HG02981 (cell line): Measurements from ENCODE around the gene UBR4.

Experiments used
- ATAC-seq: cut with Tn5 transposase; IDR thresholded peaks from one replicate; pipeline ENCODE4 v1.9.1; 2021; ENCODE audit warnings: mild to moderate bottlenecking, moderate library complexity; ENCODE audit not compliant: unreplicated experiment

Gene UBR4

DNA sequence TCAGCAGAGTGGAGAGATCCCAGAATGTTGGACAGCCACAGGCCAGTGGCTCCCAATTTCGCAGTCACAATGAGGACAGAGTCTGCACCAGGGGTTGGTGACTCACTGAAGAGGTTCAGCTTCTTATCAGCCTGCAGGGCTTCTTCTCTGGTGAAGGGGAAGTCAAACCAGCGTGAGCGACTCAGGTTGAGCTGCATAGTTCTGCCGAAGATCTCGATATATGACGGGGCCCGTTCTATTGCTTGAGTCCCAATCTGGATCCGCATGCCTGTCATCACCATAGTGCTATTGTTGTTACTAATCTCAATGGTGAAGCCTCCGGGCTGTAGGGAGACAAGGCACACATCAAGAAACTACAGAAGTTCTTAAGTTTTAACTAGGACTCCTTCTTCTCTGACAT is 58.5 kb downstream of the UBR4 start:
- no peak for ATAC-seq

DNA sequence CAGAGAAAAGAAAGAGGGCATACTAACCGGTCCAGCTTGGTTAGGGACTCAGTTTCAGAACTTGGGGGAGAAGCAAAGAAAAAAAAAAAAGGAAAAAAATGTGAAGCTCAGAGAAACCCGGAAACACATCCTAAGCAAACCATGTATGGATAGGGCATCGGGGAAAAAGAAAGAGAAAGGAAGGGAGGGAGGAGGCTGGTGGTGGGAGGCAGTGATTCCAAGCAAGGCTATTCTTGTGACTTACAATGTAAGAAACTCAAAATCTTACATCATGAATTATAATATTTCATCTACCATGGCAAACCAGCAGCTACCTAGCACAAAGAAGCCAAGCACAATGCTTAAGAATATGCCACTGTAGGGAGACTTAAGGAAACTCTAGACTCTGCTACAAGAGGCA is 60.3 kb downstream of the UBR4 start:
- no peak for ATAC-seq

DNA sequence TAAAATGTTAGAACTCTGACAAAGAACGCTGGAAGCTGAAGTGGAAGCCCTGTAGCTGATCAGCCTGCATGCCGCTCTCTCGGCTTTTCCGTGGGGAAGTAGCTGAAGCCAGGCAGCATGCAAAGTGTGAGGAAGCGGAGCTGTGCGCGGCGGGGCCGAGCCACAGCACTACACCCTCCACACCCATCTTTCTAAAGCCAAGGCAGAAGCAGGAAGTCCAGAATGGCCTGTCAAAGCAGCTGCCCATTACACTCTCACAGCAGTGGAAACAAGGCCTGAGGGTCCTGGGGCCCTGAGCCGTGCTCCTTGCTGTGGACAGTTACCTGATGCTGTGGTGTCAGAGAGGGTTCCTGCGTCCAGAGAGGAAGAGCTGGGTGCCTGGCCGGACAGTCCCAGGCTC is 69.6 kb downstream of the UBR4 start:
- no peak for ATAC-seq

DNA sequence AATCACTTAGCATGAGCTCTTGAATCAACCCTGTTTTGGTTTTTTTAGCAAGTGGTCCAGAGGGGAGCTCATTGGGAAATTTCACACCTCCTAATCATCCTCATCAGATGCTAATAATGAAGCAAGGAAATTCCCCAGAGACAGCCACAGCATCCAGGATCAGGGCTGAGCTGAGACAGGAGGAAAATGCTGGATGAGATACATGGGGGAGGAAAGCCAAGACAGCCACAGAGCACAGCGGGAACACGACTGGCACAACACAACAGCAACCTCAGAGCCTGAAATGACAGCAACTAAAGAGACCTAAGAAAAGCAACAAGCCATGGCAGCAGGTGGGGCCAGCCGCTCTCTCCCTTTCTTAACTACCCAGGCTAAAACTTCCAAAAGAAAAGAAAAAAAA is 70.4 kb downstream of the UBR4 start:
- ATAC-seq: no peak

DNA sequence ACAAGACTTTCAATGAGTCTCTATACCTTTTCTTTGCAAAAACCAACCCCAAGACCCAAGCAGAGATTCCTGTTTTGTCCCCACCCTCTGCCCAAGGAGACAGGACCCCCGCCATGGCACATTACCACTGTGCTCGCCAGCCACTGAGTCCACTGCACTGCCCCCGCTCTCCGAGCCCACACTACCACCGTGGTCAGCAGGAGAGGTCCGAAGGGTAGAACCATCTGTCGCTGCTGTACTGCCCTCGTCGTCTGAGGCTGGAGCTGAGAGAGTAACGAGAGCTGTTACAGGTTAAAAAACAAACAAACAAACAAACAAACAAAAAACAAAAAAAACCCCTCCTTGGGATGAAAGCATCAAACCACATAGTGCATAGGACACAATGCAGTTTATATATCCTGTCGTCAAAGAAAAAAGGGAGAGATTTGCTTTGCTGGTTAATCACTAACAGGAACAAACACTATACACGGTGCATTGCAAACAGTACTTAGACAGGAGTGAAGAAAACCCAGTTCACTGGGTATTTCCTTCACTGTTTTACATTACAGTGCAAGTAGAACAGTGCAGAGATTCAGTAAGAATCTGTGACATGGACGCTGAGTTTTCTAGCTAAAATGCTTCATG is 71.0 kb downstream of the UBR4 start:
- ATAC-seq: no peak

DNA sequence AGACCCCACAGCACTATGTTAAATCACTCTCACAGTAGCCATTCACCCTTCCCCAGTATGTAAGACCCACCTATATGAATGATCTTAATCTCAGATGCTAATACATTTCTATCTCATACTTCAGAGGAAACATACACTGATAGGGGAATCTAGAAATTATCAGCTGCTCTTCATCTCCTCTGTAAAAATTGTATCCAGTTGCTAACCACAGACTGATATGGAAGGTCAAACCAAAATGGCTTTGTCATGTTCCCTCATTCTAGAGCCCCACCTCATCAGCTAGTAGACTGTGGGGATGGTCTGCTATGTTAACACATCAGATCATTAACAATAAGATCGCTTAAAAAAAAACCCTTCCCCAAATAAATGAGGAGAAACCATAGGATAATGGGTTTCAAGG is 71.7 kb downstream of the UBR4 start:
- ATAC-seq: no peak

DNA sequence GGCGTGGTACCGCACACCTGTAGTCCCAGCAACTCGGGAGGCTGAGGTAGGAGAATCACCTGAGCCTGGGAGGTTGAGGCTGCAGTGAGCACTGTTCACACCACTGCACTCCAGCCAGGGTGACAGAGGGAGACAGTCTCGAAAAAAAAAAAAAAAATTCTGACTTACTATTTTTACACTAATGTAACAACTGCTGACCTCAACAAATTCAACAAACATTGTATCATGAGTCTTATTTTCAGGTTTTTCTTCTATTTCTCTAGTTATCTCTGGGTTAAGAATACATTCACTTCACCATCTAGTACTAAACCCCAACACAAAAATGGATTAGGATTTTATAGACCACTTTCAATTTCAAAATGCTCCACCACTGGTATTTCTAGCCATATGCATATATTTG is 72.9 kb downstream of the UBR4 start:
- ATAC-seq: no peak

DNA sequence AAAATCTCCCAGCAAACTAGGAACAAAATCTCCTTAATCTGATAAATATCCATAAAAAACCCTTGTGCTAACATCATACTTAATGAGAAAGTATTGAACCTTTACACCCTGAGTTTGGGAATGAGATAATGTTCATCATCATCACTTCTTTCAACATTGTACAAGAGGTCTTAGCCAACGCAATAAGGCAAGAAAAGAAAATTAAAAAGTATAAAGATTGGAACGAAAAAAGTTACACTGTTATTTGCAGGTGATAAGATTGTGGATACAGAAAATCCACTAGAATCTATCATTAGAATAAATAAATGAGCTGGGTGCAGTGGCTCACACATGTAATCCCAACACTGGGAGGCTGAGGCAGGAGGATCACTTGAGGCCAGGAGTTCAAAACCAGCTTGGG is 76.7 kb downstream of the UBR4 start:
- ATAC-seq: no peak

DNA sequence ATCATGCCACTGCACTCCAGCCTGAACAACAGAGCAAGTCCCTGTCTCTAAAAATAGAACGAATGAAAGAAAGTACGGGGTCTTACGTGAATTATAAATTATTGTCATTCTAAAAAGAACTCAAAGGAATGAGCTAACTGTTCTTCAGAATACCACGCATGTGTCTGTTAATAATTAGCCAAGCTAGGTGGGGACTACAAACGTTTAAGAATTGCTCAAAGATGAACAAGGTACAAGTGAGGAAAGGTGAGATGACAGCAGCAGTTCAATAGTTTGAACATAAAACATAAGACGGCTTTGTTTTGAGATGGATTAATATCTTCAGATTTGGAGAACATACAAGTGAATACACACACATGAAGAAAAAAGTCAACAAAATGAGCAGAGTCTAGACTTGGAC is 79.6 kb downstream of the UBR4 start:
- ATAC-seq: no peak

DNA sequence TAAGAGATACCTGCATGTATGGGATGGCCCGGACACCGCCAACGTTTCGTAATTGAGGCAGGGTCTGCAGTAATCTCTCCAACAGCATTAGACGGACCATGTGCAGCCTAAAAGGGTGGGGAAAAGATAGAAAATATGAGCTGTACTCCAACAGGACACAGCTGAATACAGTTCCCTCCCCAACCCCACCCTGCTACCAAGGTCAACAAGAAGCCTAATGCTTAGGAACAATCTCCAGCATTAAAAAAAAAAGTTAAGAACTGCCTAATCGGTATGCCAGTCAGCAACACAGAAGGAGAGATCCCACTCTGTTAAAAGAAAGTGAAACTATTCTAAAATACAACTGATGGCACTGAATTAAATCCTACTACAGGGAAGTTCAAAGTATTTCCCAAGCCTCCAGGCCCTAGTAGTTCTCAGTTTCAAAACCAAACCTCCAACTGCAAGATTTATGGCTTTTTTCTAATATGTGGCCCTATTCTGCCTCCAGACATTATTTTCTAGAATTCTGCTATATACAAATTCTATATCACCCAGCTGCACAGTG is 81.0 kb downstream of the UBR4 start:
- ATAC-seq: no peak

DNA sequence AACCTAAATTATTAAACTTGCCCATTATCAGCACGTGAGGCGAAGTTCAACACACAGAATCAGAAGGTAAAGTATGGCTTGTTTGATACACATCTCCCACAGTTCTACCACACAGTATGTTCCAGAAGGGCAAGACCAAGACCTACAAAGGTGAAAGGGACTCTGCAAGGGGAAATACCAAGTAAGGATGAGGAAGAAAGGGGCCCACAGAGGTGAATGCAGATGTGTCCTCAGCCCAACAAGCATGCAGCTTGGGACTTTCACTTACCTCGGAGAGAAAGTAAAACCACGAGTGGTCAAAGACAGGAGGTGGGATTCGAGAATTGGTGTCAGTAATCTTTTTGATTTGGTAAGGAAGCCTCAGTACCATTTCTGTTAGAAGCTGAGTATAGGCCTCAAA is 85.8 kb downstream of the UBR4 start:
- ATAC-seq: no peak

DNA sequence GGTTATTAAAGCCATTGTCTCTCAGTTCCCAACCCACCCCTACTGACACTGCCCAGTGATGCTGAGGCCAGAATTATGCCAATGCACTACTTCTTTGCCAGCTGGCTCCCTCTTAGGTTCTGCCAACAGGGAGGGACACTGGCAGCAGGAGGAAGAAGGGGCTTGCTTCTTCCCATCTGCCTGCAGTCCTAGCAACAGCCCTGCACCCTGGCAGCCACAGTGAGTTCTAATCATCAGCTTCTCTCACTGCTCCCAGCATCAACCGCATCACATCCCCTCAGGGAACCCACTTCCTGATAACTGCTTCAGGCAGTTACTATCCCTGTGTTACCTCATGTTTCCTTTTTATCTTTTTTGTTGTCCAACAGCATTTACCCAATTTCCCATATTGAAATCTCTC is 86.2 kb downstream of the UBR4 start:
- ATAC-seq: no peak

DNA sequence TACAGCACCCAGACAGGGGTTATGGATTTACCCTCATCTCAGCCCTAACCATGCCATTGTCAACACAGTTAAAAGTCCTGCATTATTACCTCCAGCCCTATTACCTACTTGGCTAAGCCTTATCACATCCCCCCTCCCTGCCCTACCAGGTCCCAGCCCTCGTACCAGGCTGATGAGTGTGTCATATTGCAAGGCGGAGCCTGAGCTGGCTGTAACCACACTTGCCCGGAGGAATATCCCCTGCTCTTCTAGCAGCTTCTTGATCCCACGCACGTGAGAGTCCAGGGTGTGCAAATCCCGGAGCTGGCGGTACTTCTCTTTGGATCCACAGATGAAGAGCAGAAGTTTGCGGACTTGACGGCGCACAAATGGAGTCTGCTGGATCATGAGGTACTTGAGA is 87.4 kb downstream of the UBR4 start:
- ATAC-seq: no peak

DNA sequence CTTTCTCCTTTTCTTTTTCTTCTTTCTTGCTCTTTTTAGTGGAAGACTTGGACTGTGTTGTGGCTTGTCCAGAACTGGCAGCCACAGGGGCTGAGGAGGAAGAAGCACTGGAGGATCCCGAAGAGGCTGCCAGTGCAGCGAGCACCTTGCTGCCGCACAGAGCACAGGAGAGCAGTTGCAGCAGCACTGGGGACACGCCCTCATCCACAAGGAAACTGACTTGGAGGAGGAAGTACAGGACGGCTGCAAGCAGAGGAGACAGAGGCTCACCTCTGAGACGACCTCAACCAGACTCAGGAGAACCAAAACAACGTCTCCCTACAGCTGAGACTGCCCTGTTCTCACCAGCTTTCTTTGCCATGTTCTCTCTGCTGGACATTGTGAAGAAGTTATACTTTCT is 88.9 kb downstream of the UBR4 start:
- no peak for ATAC-seq

DNA sequence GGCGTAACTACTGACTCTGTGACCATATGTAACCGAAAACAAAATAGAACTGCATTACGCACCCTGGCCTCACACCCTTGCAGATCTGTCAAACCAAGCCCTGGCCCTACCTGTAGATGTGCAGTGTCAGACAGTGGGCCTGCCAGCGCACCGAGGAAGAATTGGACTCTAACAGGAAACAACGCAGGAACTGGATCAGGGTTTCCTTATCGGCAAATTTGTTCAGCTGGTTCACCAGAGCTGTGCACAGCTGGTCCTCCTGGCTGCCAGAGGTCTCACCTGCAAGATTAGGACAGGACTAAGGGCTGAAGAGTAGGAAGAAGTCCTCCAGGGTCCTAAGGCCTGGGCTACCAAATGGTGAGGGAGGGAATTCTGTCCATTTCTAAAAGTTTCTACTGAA is 90.0 kb downstream of the UBR4 start:
- no peak for ATAC-seq

DNA sequence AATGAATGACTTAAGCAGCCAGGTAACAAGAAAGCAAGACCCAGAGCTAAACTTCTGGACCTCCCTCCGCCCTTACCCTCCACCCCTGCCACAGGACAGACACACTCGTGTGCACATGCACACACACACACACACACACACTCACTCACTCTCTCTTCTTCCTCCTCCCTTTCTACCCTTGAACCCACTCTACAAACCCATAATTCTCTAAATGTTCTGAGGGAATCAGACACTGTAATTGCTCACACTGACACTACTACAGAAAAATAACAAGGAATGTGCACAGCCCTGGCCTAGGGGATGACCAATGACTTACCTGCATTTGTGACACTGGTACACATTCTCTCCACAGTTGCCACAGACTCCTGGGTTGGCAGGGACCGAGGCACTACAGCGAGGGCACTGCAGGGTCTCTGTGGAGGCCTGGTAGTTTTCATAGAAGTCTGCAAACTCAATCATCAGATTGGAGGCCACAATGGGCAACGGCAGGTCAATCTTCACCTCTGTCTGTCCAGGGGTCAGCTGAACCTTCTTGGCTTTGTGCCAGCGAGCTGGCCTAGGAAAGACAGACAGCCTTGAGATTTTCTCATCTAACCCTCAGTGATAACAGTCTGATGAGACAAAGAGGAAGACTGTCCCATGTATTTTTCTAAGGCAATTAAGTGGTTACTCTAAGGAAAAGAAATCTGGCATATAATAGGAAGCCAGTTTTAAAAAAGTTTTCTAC is 94.8 kb downstream of the UBR4 start:
- no peak for ATAC-seq

DNA sequence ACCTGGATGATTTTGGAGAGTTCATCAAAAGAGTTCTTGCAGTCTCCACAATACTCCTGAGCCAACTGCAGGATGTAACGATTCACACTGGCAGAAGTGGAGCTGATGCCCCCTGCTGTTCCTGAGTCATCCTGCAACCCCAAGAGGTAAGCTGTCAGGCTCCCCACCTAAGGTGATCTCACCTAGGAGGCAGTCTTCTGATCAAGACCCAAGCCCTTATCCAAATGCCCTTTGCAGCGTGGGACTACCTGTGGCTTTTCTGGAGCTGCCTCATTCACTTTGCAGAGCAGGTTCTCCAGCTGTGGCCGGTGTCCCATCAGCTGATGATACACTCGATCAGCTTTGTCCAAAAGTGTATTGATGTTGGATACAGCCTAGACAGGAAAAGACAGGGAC is 96.4 kb downstream of the UBR4 start:
- ATAC-seq: no peak

DNA sequence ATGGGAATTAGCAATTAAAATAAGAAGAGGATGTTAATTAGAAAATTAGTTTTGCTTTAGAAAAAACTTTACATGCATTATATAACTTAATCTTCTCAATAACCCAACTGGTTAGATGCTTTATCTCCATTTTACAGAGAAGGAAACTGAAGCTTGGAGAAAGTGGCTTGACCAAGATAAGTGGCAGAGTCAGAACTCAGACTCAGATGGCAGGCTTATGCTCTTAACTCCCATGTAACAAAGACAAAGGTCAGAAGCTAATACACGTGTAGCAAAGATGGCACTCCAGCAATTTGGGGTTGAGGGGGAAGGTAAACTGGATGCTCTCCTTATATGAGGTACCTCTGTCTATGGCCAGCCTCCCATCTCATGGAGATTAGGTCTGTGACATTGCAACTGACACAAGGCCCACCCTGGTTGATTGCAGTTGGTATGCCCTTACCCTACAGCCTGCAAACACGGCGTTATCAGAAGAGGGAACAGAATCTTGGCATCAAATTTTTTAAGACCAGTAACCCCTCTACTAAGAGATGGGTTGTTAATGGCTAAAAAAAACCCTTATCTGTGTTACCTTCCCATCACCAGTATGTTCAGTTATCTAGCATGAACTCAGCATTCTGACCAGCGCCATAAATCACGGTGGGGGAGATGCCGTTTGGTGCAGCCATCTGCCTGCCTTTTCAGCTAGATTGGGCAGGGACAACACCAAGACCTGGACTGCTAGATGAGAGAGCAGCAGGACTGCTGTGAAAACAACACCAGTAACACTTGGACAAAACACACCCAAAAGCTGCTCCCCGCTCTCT is 97.0 kb downstream of the UBR4 start:
- no peak for ATAC-seq

DNA sequence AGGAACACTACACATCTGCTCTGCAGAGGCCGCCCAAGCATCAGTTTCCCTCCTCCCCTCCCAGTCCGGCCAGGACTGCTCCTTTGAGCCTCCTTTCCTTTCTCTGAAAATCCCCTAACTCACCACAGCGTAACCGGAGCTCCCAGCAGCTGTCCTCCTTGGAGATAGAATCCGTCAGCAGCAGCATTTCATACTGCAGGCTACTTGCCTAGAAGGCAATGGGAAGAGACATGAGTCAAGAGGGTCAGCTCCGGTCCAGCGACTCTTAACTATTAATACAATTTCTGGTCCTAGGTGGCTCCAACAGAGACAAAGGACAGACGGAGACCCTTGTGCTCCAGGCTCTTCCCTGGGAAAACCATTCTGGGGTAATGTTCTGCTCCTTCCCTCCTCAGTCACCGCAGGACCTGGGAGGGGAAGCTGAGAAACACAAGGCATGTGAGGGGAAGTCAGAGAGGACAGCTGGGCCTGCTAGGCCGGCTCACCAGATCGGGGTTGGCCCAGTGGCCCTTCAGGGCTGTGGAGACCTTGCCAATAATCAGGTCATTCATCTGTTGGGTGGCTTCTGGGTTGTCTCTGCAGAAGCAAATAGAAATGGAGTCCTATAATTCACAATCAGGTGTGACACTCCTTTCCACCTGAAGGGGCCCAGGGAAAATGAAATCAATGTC is 99.7 kb downstream of the UBR4 start:
- no peak for ATAC-seq

DNA sequence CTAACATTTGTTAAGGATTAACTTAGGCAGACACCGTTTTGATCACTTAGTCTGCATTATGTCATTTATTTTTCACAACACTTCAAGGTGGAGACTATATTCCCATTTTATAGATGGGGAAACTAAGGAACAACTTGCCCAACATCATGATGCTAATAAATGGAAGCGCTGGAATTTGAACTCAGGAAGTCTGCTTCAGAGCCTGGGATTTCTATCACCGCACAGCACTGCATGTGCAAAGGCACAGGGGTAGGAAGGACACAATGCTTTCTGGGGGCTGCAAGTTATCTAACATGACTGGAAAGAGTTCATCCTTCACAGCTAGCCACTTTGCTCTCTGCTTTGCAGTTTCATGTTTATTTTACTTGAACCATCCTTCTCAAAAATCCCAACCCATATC is 100.5 kb downstream of the UBR4 start:
- ATAC-seq: no peak

DNA sequence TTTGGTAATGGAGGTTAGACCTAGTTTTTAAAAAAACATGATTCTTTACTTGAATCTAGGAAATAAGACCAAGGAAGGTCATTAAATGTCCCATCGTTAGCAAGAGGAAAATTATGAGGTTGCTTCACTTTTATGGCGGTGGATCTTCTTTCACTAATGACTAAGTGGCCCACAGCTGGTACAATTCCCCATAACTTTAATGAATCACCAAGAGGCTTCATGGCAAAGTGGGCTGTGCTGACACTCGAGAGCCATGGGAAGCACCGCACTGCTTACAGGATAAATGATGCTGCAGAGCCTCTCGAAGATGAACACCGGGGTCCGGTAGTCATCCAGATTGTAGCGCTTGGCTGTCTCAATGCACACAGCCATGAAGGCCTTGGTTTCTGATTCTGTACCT is 108.8 kb downstream of the UBR4 start:
- ATAC-seq: no peak
